Heart left ventricle (tissue), 13 donors: Measurements from ENCODE around the gene ENOX1.

Experiments used
- CTCF ChIP-seq, 12 donors: fragments of 200-600 bp; sonication (generic) in 4 of 12; IDR thresholded peaks; one replicate each; pipeline versions ENCODE4 v1.5.0 to v1.8.0; 2018 to 2022; ENCODE audit warnings: antibody characterized with exemption in 12 of 12, mild to moderate bottlenecking in 5 of 12
- POLR2A ChIP-seq, 2 donors: fragments of 450-650 bp; IDR thresholded peaks; one replicate each; pipeline ENCODE4 v1.6.1; 2017; ENCODE audit warnings: antibody characterized with exemption in 2 of 2, mild to moderate bottlenecking in 2 of 2, moderate library complexity in 2 of 2
- donor health status: ischemic (EF 13 %, LVEDD 7.1; RV severe dilation, severe dysfunction).
- donor health status: DM: no; HTN: yes; CAD: no.
- donor health status: DM: no; HTN: no; CAD: no.
- donor health status: ischemic (EF 25% LVEDD 6.9; RV normal size, moderate dysfunction).
- donor health status: ischemic (EF 25% LVEDD 5.7; RV mildly dilated, moderate dysfunction).
- donor health status: ischemic (EF 35%, LVEDD 5.7; RV mildly dilated, moderate dysfunction).
- donor health status: nonischemic (EF 11% LVEDD 7.7; RV severe dilation, severe dysfunction).
- donor health status: DM: yes; HTN: yes; CAD: no.
- donor health status: PGD.
- donor health status: ischemic (EF 29% LVEDD 5.4; RV normal size, mild dysfunction).
- donor health status: nonischemic (EF 23%, LVEDD 6.1; RV moderate dilation, normal function).

GRCh38 chr13:43489233-43489632 is 297.5 kb downstream of the ENOX1 start:
- TF ChIP-seq CTCF (IDR thresholded peaks at IDR 0.05), result no peak
- no peak for TF ChIP-seq POLR2A (IDR thresholded peaks at IDR 0.05)
